H1 (cell line): Measurements from ENCODE around the gene ARHGEF28. TPM values are rescaled to one million over a fixed set of nuclear protein-coding genes. Genes with fewer than 3 reads are reported as not detected.

ENCODE experiments used
- CTCF ChIA-PET: fragments of 300-600 bp; sonication (Branson Sonifier 250); formaldehyde crosslinking; loops from one replicate; lab custom pipeline; 2021; ENCODE audit not compliant: partially characterized antibody; lab: Charles Lee
- POLR2A ChIA-PET: fragments of 300-600 bp; sonication (Branson Sonifier 250); formaldehyde crosslinking; loops from one replicate; lab custom pipeline; 2021; ENCODE audit warnings: inconsistent platforms; ENCODE audit not compliant: partially characterized antibody; lab: Charles Lee
- DNase-seq, 2 experiments: peaks; one replicate each; pipeline versions ENCODE4 v3.0.0 to v3.0.0-alpha.2; 2010 to 2022; ENCODE audit warnings: low spot score in 2 of 2, low read depth in 1 of 2, mixed read lengths in 1 of 2
- FAIRE-seq: peaks from 2 replicates; lab custom pipeline; 2011; peaks lifted over from hg19 to GRCh38; lab: Jason Lieb, UNC
- H2AFZ ChIP-seq: 2 replicates; pipeline ENCODE4 v1.8.1; 2012; ENCODE audit warnings: low read length, inconsistent platforms
- H2AK5ac ChIP-seq: 2 replicates; pipeline ENCODE4 v1.6.1; 2013; ENCODE audit warnings: low read depth, low read length
- H2BK120ac ChIP-seq: replicated peaks from 2 replicates; pipeline ENCODE3; 2013; ENCODE audit warnings: low read depth, low read length, inconsistent platforms
- H2BK12ac ChIP-seq: 2 replicates; pipeline ENCODE4 v1.6.1; 2013; ENCODE audit warnings: low read depth, low read length
- H2BK15ac ChIP-seq: 2 replicates; pipeline ENCODE4 v1.6.1; 2013; ENCODE audit warnings: low read length
- H2BK20ac ChIP-seq: 2 replicates; pipeline ENCODE4 v1.6.1; 2013; ENCODE audit warnings: low read length
- H2BK5ac ChIP-seq: 2 replicates; pipeline ENCODE4 v1.6.1; 2013; ENCODE audit warnings: low read depth, low read length
- H3K14ac ChIP-seq: 2 replicates; pipeline ENCODE4 v1.6.1; 2013; ENCODE audit warnings: inconsistent platforms; ENCODE audit not compliant: insufficient read length
- H3K18ac ChIP-seq: 2 replicates; pipeline ENCODE4 v1.6.1; 2013; ENCODE audit warnings: low read length; ENCODE audit errors: extremely low read depth
- H3K23ac ChIP-seq: 2 replicates; pipeline ENCODE4 v1.6.1; 2013; ENCODE audit warnings: inconsistent platforms; ENCODE audit not compliant: insufficient read length
- H3K23me2 ChIP-seq: 2 replicates; pipeline ENCODE4 v1.6.1; 2013; ENCODE audit warnings: low read depth, low read length
- H3K27ac ChIP-seq: 2 replicates; pipeline ENCODE4 v1.6.1; 2011; ENCODE audit warnings: low read depth, low read length, inconsistent platforms
- H3K27me3 ChIP-seq, 4 experiments: replicated peaks in 1 of 4; 1 replicate in 1 of 4; 2 replicates in 3 of 4; pipeline versions ENCODE4 v1.6.1 to v1.8.1; 2011 to 2013; ENCODE audit warnings: low read length in 3 of 4, mild to moderate bottlenecking in 3 of 4, inconsistent platforms in 2 of 4, mixed read lengths in 2 of 4, moderate library complexity in 1 of 4; ENCODE audit not compliant: control insufficient read depth in 3 of 4, insufficient read depth in 3 of 4; ENCODE audit errors: extremely low read depth in 1 of 4
- H3K36me3 ChIP-seq, 4 experiments: 2 replicates each; pipeline versions ENCODE4 v1.6.1 to v1.8.1; 2011 to 2013; ENCODE audit warnings: mild to moderate bottlenecking in 4 of 4, low read length in 3 of 4, moderate library complexity in 2 of 4, control low read depth in 1 of 4, inconsistent platforms in 1 of 4; ENCODE audit not compliant: insufficient read depth in 4 of 4, control insufficient read depth in 2 of 4
- H3K4ac ChIP-seq: replicated peaks from 2 replicates; pipeline ENCODE3; 2013; ENCODE audit warnings: low read length, low read depth, mixed read lengths, inconsistent platforms; ENCODE audit not compliant: insufficient read length
- H3K4me1 ChIP-seq, 4 experiments: replicated peaks in 1 of 4; 1 replicate in 1 of 4; 2 replicates in 3 of 4; pipeline versions ENCODE4 v1.6.1 to v1.8.1; 2011 to 2013; ENCODE audit warnings: low read length in 3 of 4, inconsistent platforms in 2 of 4, mixed read lengths in 1 of 4; ENCODE audit not compliant: insufficient read depth in 4 of 4, control insufficient read depth in 3 of 4
- H3K4me2 ChIP-seq, 2 experiments: 2 replicates each; pipeline versions ENCODE4 v1.6.1 to v1.8.1; 2011 to 2013; ENCODE audit warnings: low read depth in 2 of 2, low read length in 2 of 2, control low read depth in 1 of 2, inconsistent platforms in 1 of 2, mild to moderate bottlenecking in 1 of 2; ENCODE audit not compliant: insufficient read depth in 1 of 2
- H3K4me3 ChIP-seq, 4 experiments: fragments of 200-600, 300-600 bp in 1 of 4; sonication (generic), shearing (Covaris generic), sonication (Bioruptor Twin) in 1 of 4; 2 replicates each; pipeline versions ENCODE4 v1.5.1 to v1.8.1; 2011 to 2016; ENCODE audit warnings: low read length in 4 of 4, low read depth in 3 of 4, control low read depth in 2 of 4, inconsistent platforms in 2 of 4, mild to moderate bottlenecking in 2 of 4, mixed read lengths in 1 of 4, moderate library complexity in 1 of 4; ENCODE audit not compliant: insufficient read depth in 2 of 4; ENCODE audit errors: extremely low read depth in 1 of 4
- H3K56ac ChIP-seq: replicated peaks from 2 replicates; pipeline ENCODE3; 2013; ENCODE audit warnings: low read depth, mild to moderate bottlenecking, mixed read lengths, low read length, inconsistent platforms; ENCODE audit not compliant: insufficient read length
- H3K79me1 ChIP-seq: 2 replicates; pipeline ENCODE4 v1.6.1; 2013; ENCODE audit warnings: low read depth, low read length, control low read depth
- H3K79me2 ChIP-seq, 2 experiments: 2 replicates each; pipeline versions ENCODE4 v1.6.1 to v1.8.1; 2012 to 2013; ENCODE audit warnings: low read length in 2 of 2, mild to moderate bottlenecking in 2 of 2, inconsistent platforms in 1 of 2; ENCODE audit not compliant: insufficient read depth in 2 of 2, control insufficient read depth in 1 of 2
- H3K9ac ChIP-seq, 4 experiments: replicated peaks in 1 of 4; 1 replicate in 1 of 4; 2 replicates in 3 of 4; pipeline versions ENCODE4 v1.6.1 to v1.8.1; 2011 to 2013; ENCODE audit warnings: low read depth in 3 of 4, low read length in 3 of 4, control low read depth in 2 of 4, mild to moderate bottlenecking in 2 of 4, moderate library complexity in 2 of 4, inconsistent platforms in 1 of 4; ENCODE audit errors: extremely low read depth in 1 of 4
- H3K9me3 ChIP-seq, 2 experiments: 2 replicates each; pipeline versions ENCODE4 v1.6.1 to v1.8.1; 2012 to 2013; ENCODE audit warnings: mild to moderate bottlenecking in 2 of 2, moderate library complexity in 2 of 2, control low read depth in 1 of 2, inconsistent platforms in 1 of 2, low read depth in 1 of 2, low read length in 1 of 2, mixed read lengths in 1 of 2; ENCODE audit not compliant: insufficient read depth in 2 of 2
- H4K20me1 ChIP-seq, 2 experiments: replicated peaks in 1 of 2; 2 replicates each; pipeline versions ENCODE3 to v1.8.1; 2011 to 2013; ENCODE audit warnings: inconsistent platforms in 2 of 2, low read length in 2 of 2, mild to moderate bottlenecking in 1 of 2; ENCODE audit not compliant: insufficient read depth in 2 of 2, control insufficient read depth in 1 of 2
- H4K5ac ChIP-seq: 2 replicates; pipeline ENCODE4 v1.6.1; 2013; ENCODE audit warnings: low read length, low read depth, mixed read lengths, inconsistent platforms; ENCODE audit not compliant: insufficient read length
- H4K8ac ChIP-seq: 2 replicates; pipeline ENCODE4 v1.8.0; 2013; ENCODE audit warnings: mild to moderate bottlenecking, moderate library complexity, low read length, inconsistent platforms; ENCODE audit not compliant: insufficient read depth; ENCODE audit errors: extremely low read depth
- H4K91ac ChIP-seq: replicated peaks from 2 replicates; pipeline ENCODE3; 2013; ENCODE audit warnings: low read length, mixed read lengths, inconsistent platforms; ENCODE audit not compliant: insufficient read length
- EP300 ChIP-seq, 2 experiments: IDR thresholded peaks; 1 replicate in 1 of 2; 2 replicates in 1 of 2; pipeline ENCODE4 v1.6.1; 2011 to 2012; ENCODE audit warnings: low read depth in 2 of 2, low read length in 2 of 2, mild to moderate bottlenecking in 2 of 2, borderline replicate concordance in 1 of 2, inconsistent platforms in 1 of 2, moderate library complexity in 1 of 2
- MAFK ChIP-seq: IDR thresholded peaks from 2 replicates; pipeline ENCODE4 v1.6.1; 2012; ENCODE audit warnings: low read depth, mild to moderate bottlenecking, improper control_type of control experiment, low read length
- POLR2AphosphoS5 ChIP-seq: IDR thresholded peaks from 2 replicates; pipeline ENCODE4 v1.6.1; 2011; ENCODE audit warnings: low read depth, low read length
- SP4 ChIP-seq: IDR thresholded peaks from 2 replicates; pipeline ENCODE4 v1.6.1; 2012; ENCODE audit warnings: low read length, inconsistent platforms
- TBP ChIP-seq: IDR thresholded peaks from 2 replicates; pipeline ENCODE4 v1.6.1; 2011; ENCODE audit warnings: low read depth, low read length, improper control_type of control experiment
- TCF12 ChIP-seq: IDR thresholded peaks from 2 replicates; pipeline ENCODE4 v1.6.1; 2011; ENCODE audit warnings: low read depth, mild to moderate bottlenecking, low read length
- WGBS, 2 experiments: shearing (Covaris generic) in 1 of 2; methylation state at CpG; one replicate each; pipeline versions ENCODE4 v1.1.6 to v1.1.7; 2013 to 2015; ENCODE audit warnings: low lambda C conversion rate in 2 of 2, mixed read lengths in 2 of 2, inconsistent platforms in 1 of 2, low coverage in 1 of 2, missing lambda C conversion rate in 1 of 2; ENCODE audit not compliant: insufficient replicate concordance in 2 of 2, insufficient coverage in 1 of 2, insufficient read length in 1 of 2; ENCODE audit errors: extremely low coverage in 1 of 2, missing lambda C conversion rate in 1 of 2; 5-methylcytosine and 5-hydroxymethylcytosine counted together
- polyA plus RNA-seq, 7 experiments: library from polyadenylated mRNA; depleted of rRNA in 3 of 7; stranded (reverse) in 5 of 7; unstranded in 2 of 7; fragments of >200 nt in 5 of 7; fragments of 200-250 nt in 2 of 7; gene quantifications; 1 replicate in 5 of 7; 2 replicates in 1 of 7; 4 replicates in 1 of 7; pipeline versions ENCODE4 v1.2.1 to v1.2.3, GENCODE V29; 2011 to 2013; ENCODE audit warnings: missing spikeins in 2 of 7, mixed read lengths in 2 of 7
- total RNA-seq: library from RNA; stranded (reverse); fragmentation: NEBNext Ultra II Directional; extraction: Animal tissue kit (Norgen Biotek cat#: 25700); gene quantifications from 2 replicates; pipeline ENCODE4 v1.2.1, GENCODE V29; 2021
- TF ChIP-seq, protein P1 (sequence below): IDR thresholded peaks from 2 replicates; pipeline ENCODE4 v1.6.1; 2011; ENCODE audit warnings: low read depth, mild to moderate bottlenecking, low read length; ENCODE audit not compliant: insufficient read depth
- TF ChIP-seq, protein P2 (sequence below): IDR thresholded peaks from 2 replicates; pipeline ENCODE4 v1.6.1; 2012; ENCODE audit warnings: inconsistent platforms

ARHGEF28 gene
- total and polyA plus RNA-seq, 2 of the 8 experiments (the other 6 are each of a cell fraction or from before 2014, with no cell fraction given): 0.33 to 1.0 TPM

GRCh38 chr5:73917891-73918290 is 291.9 kb downstream of the ARHGEF28 start:
- no peak overlapping the region for H3K56ac ChIP-seq
- H3K36me3 ChIP-seq: no peaks in the 10 kb centered on the region
- no peaks in the 10 kb centered on the region for H3K27me3 ChIP-seq
- no peak overlapping the region for H4K5ac ChIP-seq
- no peak overlapping the region for H3K9ac ChIP-seq
- no peak overlapping the region for H2BK20ac ChIP-seq
- WGBS, 2 experiments: 91% methylated on average over 4 of the region's 4 CpGs; no CpG with 5 or more reads in 1 of the 2 experiments
- no peak overlapping the region for H3K23ac ChIP-seq
- peaks cover 0 to 3% (median under 1%) of the 10 kb centered on the region in 4 experiments; a peak in 1 of 7 replicates for H3K4me1 ChIP-seq
- H3K79me2 ChIP-seq: no peaks in the 10 kb centered on the region
- DNase-seq (no peak), FAIRE-seq (no peak)
- TF ChIP-seq, protein P1, sequence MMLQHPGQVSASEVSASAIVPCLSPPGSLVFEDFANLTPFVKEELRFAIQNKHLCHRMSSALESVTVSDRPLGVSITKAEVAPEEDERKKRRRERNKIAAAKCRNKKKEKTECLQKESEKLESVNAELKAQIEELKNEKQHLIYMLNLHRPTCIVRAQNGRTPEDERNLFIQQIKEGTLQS: no peak
- no peak for TF ChIP-seq TCF12
- no peak for TF ChIP-seq MAFK
- TF ChIP-seq TBP: no peak
- no peak for TF ChIP-seq SP4
- TF ChIP-seq POLR2AphosphoS5: no peak
- TF ChIP-seq EP300 (IDR thresholded peaks at IDR 0.05; ENCODE audit: borderline replicate concordance in 1 of 2, low read depth in 2 of 2, low read length in 2 of 2): no peak
- TF ChIP-seq, protein P2, sequence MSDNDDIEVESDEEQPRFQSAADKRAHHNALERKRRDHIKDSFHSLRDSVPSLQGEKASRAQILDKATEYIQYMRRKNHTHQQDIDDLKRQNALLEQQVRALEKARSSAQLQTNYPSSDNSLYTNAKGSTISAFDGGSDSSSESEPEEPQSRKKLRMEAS: no peak
- H3K79me1 ChIP-seq: no peaks in the 10 kb centered on the region
- no peak overlapping the region for H2BK120ac ChIP-seq
- no peak overlapping the region for H4K8ac ChIP-seq
- no peak overlapping the region for H3K14ac ChIP-seq
- H3K23me2 ChIP-seq: no peaks in the 10 kb centered on the region
- H3K4ac ChIP-seq: no peak overlapping the region
- no peak overlapping the region for H3K4me2 ChIP-seq
- H3K27ac ChIP-seq: no peak overlapping the region
- H4K91ac ChIP-seq: no peak overlapping the region
- no peak overlapping the region for H3K4me3 ChIP-seq
- ChIA-PET CTCF (interaction anchor here (0.9 to 1.9 kb wide), 3 partner anchors 8 to 35 kb away, joined by 3 to 6 read pairs (median 5); no protein-coding TSS in a partner anchor), POLR2A (no interaction called here)
- H4K20me1 ChIP-seq: no peaks in the 10 kb centered on the region
- H2BK15ac ChIP-seq: peak overlapping the region; percentile 37; the same call in 1 of the 2 replicates
- H3K9me3 ChIP-seq: no peaks in the 10 kb centered on the region
- no peak overlapping the region for H2AFZ ChIP-seq
- no peak overlapping the region for H2AK5ac ChIP-seq
- no peak overlapping the region for H2BK5ac ChIP-seq
- H3K18ac ChIP-seq: no peak overlapping the region
- H2BK12ac ChIP-seq: no peak overlapping the region
